ENCODE data around the gene ATOH8. TPM values are rescaled to one million over a fixed set of nuclear protein-coding genes. Genes with fewer than 3 reads are reported as not detected.

Gene ATOH8
- total RNA-seq, 1 donor from 2014 or later: 8.4 TPM

GRCh38 chr2:85780316-85781012 lies 26.7 kb downstream of the ATOH8 start:
- H3K9ac ChIP-seq (ENCODE audit: low read depth in 1 of 3, low read length in 3 of 3): peak overlapping the region; percentile 6 to 73 (median 36)
- peaks cover 4 to 21% (median 5%) of the 10 kb centered on the region in 3 donors for H3K36me3 ChIP-seq (ENCODE audit: control insufficient read depth in 3 of 3, insufficient read depth in 3 of 3, low read length in 3 of 3)
- peak overlapping the region; percentile 54 for H3K27ac ChIP-seq (ENCODE audit: low read depth, low read length)
- peak overlapping the region in 1 of 3 donors; percentile 22 for H3K4me3 ChIP-seq (ENCODE audit: low read length in 3 of 3)
- H3K4me1 ChIP-seq (ENCODE audit: control insufficient read depth in 3 of 3, insufficient read depth in 3 of 3, low read length in 3 of 3): peaks cover 64 to 77% (median 71%) of the 10 kb centered on the region in 3 donors
- no peaks in the 10 kb centered on the region for H3K27me3 ChIP-seq (ENCODE audit: control insufficient read depth in 3 of 3, insufficient read depth in 3 of 3, low read length in 3 of 3)
- H3K9me3 ChIP-seq (ENCODE audit: control insufficient read depth in 3 of 3, low read length in 3 of 3): no peaks in the 10 kb centered on the region

GRCh38 chr2:85781013-85781332 lies 27.2 kb downstream of the ATOH8 start:
- Histone ChIP-seq H3K9ac (ENCODE audit: low read depth in 1 of 3, low read length in 3 of 3) (peak overlapping the region in 1 of 3 donors; percentile 73), H3K36me3 (ENCODE audit: control insufficient read depth in 3 of 3, insufficient read depth in 3 of 3, low read length in 3 of 3) (peaks cover 4 to 20% (median 5%) of the 10 kb centered on the region in 3 donors), H3K27ac (ENCODE audit: low read depth, low read length) (peak overlapping the region; percentile 54), H3K4me1 (ENCODE audit: control insufficient read depth in 3 of 3, insufficient read depth in 3 of 3, low read length in 3 of 3) (peaks cover 64 to 77% (median 71%) of the 10 kb centered on the region in 3 donors), H3K27me3 (ENCODE audit: control insufficient read depth in 3 of 3, insufficient read depth in 3 of 3, low read length in 3 of 3) (no peaks in the 10 kb centered on the region), H3K9me3 (ENCODE audit: control insufficient read depth in 3 of 3, low read length in 3 of 3) (no peaks in the 10 kb centered on the region), H3K4me3 (ENCODE audit: low read length in 3 of 3) (no peak overlapping the region)

- Histone ChIP-seq H3K36me3 (ENCODE audit: control insufficient read depth in 3 of 3, insufficient read depth in 3 of 3, low read length in 3 of 3) (peaks cover 13 to 33% (median 23%) of the 10 kb centered on the region in 3 donors), H3K4me3 (ENCODE audit: low read length in 3 of 3) (no peak overlapping the region), H3K9ac (ENCODE audit: low read depth in 1 of 3, low read length in 3 of 3) (no peak overlapping the region), H3K4me1 (ENCODE audit: control insufficient read depth in 3 of 3, insufficient read depth in 3 of 3, low read length in 3 of 3) (peaks cover 42 to 61% (median 46%) of the 10 kb centered on the region in 3 donors), H3K9me3 (ENCODE audit: control insufficient read depth in 3 of 3, low read length in 3 of 3) (no peaks in the 10 kb centered on the region), H3K27ac (ENCODE audit: low read depth, low read length) (no peak overlapping the region), H3K27me3 (ENCODE audit: control insufficient read depth in 3 of 3, insufficient read depth in 3 of 3, low read length in 3 of 3) (no peaks in the 10 kb centered on the region)
Measured at GRCh38 chr2:85783796-85784195, 30.0 kb downstream of the ATOH8 start.

- H3K27me3 ChIP-seq (ENCODE audit: control insufficient read depth in 3 of 3, insufficient read depth in 3 of 3, low read length in 3 of 3): no peaks in the 10 kb centered on the region
- peaks cover 35 to 54% (median 39%) of the 10 kb centered on the region in 3 donors for H3K4me1 ChIP-seq (ENCODE audit: control insufficient read depth in 3 of 3, insufficient read depth in 3 of 3, low read length in 3 of 3)
- peak overlapping the region in 1 of 3 donors; percentile 54 for H3K9ac ChIP-seq (ENCODE audit: low read depth in 1 of 3, low read length in 3 of 3)
- H3K4me3 ChIP-seq (ENCODE audit: low read length in 3 of 3): no peak overlapping the region
- no peak overlapping the region for H3K27ac ChIP-seq (ENCODE audit: low read depth, low read length)
- H3K9me3 ChIP-seq (ENCODE audit: control insufficient read depth in 3 of 3, low read length in 3 of 3): no peaks in the 10 kb centered on the region
- peaks cover 13 to 31% (median 24%) of the 10 kb centered on the region in 3 donors for H3K36me3 ChIP-seq (ENCODE audit: control insufficient read depth in 3 of 3, insufficient read depth in 3 of 3, low read length in 3 of 3)
Measured at GRCh38 chr2:85784474-85784986, 30.7 kb downstream of the ATOH8 start.

- H3K9me3 ChIP-seq (ENCODE audit: control insufficient read depth in 3 of 3, low read length in 3 of 3): no peaks in the 10 kb centered on the region
- H3K36me3 ChIP-seq (ENCODE audit: control insufficient read depth in 3 of 3, insufficient read depth in 3 of 3, low read length in 3 of 3): peaks cover 17 to 27% (median 21%) of the 10 kb centered on the region in 3 donors
- no peak overlapping the region for H3K4me3 ChIP-seq (ENCODE audit: low read length in 3 of 3)
- peaks cover 28 to 47% (median 34%) of the 10 kb centered on the region in 3 donors for H3K4me1 ChIP-seq (ENCODE audit: control insufficient read depth in 3 of 3, insufficient read depth in 3 of 3, low read length in 3 of 3)
- peak overlapping the region in 1 of 3 donors; percentile 54 for H3K9ac ChIP-seq (ENCODE audit: low read depth in 1 of 3, low read length in 3 of 3)
- no peaks in the 10 kb centered on the region for H3K27me3 ChIP-seq (ENCODE audit: control insufficient read depth in 3 of 3, insufficient read depth in 3 of 3, low read length in 3 of 3)
- peak overlapping the region; percentile 0 for H3K27ac ChIP-seq (ENCODE audit: low read depth, low read length)
Measured at GRCh38 chr2:85785027-85785822, 31.4 kb downstream of the ATOH8 start.

- H3K27ac ChIP-seq (ENCODE audit: low read depth, low read length): peak overlapping the region; percentile 0
- no peaks in the 10 kb centered on the region for H3K9me3 ChIP-seq (ENCODE audit: control insufficient read depth in 3 of 3, low read length in 3 of 3)
- no peaks in the 10 kb centered on the region for H3K27me3 ChIP-seq (ENCODE audit: control insufficient read depth in 3 of 3, insufficient read depth in 3 of 3, low read length in 3 of 3)
- H3K4me3 ChIP-seq (ENCODE audit: low read length in 3 of 3): peak overlapping the region in 1 of 3 donors; percentile 30
- H3K9ac ChIP-seq (ENCODE audit: low read depth in 1 of 3, low read length in 3 of 3): peak overlapping the region in 2 of 3 donors; percentile 43 to 54
- H3K36me3 ChIP-seq (ENCODE audit: control insufficient read depth in 3 of 3, insufficient read depth in 3 of 3, low read length in 3 of 3): peaks cover 17 to 27% (median 24%) of the 10 kb centered on the region in 3 donors
- H3K4me1 ChIP-seq (ENCODE audit: control insufficient read depth in 3 of 3, insufficient read depth in 3 of 3, low read length in 3 of 3): peaks cover 22 to 41% (median 28%) of the 10 kb centered on the region in 3 donors
Measured at GRCh38 chr2:85785871-85786270, 32.1 kb downstream of the ATOH8 start.

- Histone ChIP-seq H3K27ac (ENCODE audit: low read depth, low read length) (no peak overlapping the region), H3K9me3 (ENCODE audit: control insufficient read depth in 3 of 3, low read length in 3 of 3) (no peaks in the 10 kb centered on the region), H3K9ac (ENCODE audit: low read depth in 1 of 3, low read length in 3 of 3) (peak overlapping the region in 2 of 3 donors; percentile 6 to 54), H3K4me3 (ENCODE audit: low read length in 3 of 3) (no peak overlapping the region), H3K36me3 (ENCODE audit: control insufficient read depth in 3 of 3, insufficient read depth in 3 of 3, low read length in 3 of 3) (peaks cover 17 to 27% (median 24%) of the 10 kb centered on the region in 3 donors), H3K4me1 (ENCODE audit: control insufficient read depth in 3 of 3, insufficient read depth in 3 of 3, low read length in 3 of 3) (peaks cover 19 to 35% (median 24%) of the 10 kb centered on the region in 3 donors), H3K27me3 (ENCODE audit: control insufficient read depth in 3 of 3, insufficient read depth in 3 of 3, low read length in 3 of 3) (no peaks in the 10 kb centered on the region)
Measured at GRCh38 chr2:85786444-85786843, 32.7 kb downstream of the ATOH8 start.

GRCh38 chr2:85786865-85787264 lies 33.1 kb downstream of the ATOH8 start:
- no peaks in the 10 kb centered on the region for H3K9me3 ChIP-seq (ENCODE audit: control insufficient read depth in 3 of 3, low read length in 3 of 3)
- no peaks in the 10 kb centered on the region for H3K27me3 ChIP-seq (ENCODE audit: control insufficient read depth in 3 of 3, insufficient read depth in 3 of 3, low read length in 3 of 3)
- H3K4me3 ChIP-seq (ENCODE audit: low read length in 3 of 3): no peak overlapping the region
- H3K27ac ChIP-seq (ENCODE audit: low read depth, low read length): no peak overlapping the region
- H3K4me1 ChIP-seq (ENCODE audit: control insufficient read depth in 3 of 3, insufficient read depth in 3 of 3, low read length in 3 of 3): peaks cover 22 to 37% (median 27%) of the 10 kb centered on the region in 3 donors
- H3K36me3 ChIP-seq (ENCODE audit: control insufficient read depth in 3 of 3, insufficient read depth in 3 of 3, low read length in 3 of 3): peaks cover 17 to 29% (median 24%) of the 10 kb centered on the region in 3 donors
- H3K9ac ChIP-seq (ENCODE audit: low read depth in 1 of 3, low read length in 3 of 3): peak overlapping the region in 1 of 3 donors; percentile 6

- Histone ChIP-seq H3K36me3 (ENCODE audit: control insufficient read depth in 3 of 3, insufficient read depth in 3 of 3, low read length in 3 of 3) (peaks cover 17 to 31% (median 24%) of the 10 kb centered on the region in 3 donors), H3K4me1 (ENCODE audit: control insufficient read depth in 3 of 3, insufficient read depth in 3 of 3, low read length in 3 of 3) (peaks cover 26 to 43% (median 32%) of the 10 kb centered on the region in 3 donors), H3K27ac (ENCODE audit: low read depth, low read length) (no peak overlapping the region)
Measured at GRCh38 chr2:85787282-85787980, 33.6 kb downstream of the ATOH8 start.

More at GRCh38 chr2:85787282-85787980, 33.6 kb downstream of the ATOH8 start:
- Histone ChIP-seq H3K4me3 (ENCODE audit: low read length in 3 of 3) (no peak overlapping the region), H3K9me3 (ENCODE audit: control insufficient read depth in 3 of 3, low read length in 3 of 3) (no peaks in the 10 kb centered on the region), H3K9ac (ENCODE audit: low read depth in 1 of 3, low read length in 3 of 3) (no peak overlapping the region), H3K27me3 (ENCODE audit: control insufficient read depth in 3 of 3, insufficient read depth in 3 of 3, low read length in 3 of 3) (no peaks in the 10 kb centered on the region)

Measured in skeletal muscle tissue (tissue), 4 donors.